ENCODE data around the gene CFAP90.

CFAP90 gene

GRCh38 chr5:7815892-7816534, 34.9 kb downstream of the CFAP90 start:
- peak; percentile 71 for DNase-seq

DNA sequence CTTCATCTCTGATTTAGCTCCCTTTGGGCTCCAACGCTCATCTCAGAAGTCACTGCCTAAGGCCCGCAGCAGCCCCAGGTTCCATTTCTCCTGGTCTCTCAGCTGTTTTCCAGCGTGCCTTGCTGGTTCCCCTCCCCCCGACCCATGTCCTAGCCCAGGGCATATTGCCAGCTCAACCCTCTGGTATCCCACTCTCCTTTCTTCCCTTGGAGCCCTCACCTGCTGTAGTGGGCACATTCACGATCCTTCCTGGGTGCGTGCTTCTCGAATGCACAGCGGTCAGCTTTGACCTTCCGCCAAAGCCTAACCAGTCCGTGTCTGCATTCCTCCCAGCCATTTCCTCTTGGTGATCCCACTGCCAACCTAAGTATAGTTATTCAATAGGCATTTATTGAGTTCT, 36.1 kb downstream of the CFAP90 start:
- DNase-seq, result no peak

- no peak for DNase-seq
These were observed 37.4 kb downstream of the CFAP90 start for GRCh38 chr5:7813576-7813975.

GRCh38 chr5:7813007-7813406, 37.9 kb downstream of the CFAP90 start:
- DNase-seq, result no peak

- DNase-seq, result no peak
These were observed 39.2 kb downstream of the CFAP90 start for GRCh38 chr5:7811715-7812114.

DNA sequence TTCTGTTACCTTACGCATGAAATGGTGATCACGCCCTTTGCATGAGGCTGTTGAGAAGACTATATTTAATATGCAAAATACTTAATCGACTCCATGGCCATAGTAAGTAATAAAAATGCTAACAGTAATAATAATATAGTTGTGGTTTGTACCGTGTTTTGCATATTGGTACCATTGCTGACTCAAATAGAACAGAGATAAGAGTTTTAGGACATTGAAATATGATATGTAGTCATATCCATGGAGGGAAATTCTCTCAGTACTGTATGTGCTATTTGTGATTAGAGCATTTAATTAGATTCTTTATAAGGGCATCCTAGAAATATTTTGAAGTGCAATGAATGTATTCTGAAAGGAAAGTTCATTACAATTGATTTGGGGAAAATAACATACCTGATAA, 41.9 kb downstream of the CFAP90 start:
- no peak for DNase-seq

GRCh38 chr5:7805379-7805778, 45.6 kb downstream of the CFAP90 start:
- peak; percentile 3 for DNase-seq

- DNase-seq, result no peak
These were observed 47.0 kb downstream of the CFAP90 start for GRCh38 chr5:7803937-7804336.

- peak; percentile 22 for DNase-seq
These were observed 48.1 kb downstream of the CFAP90 start for GRCh38 chr5:7802855-7803254.

DNA sequence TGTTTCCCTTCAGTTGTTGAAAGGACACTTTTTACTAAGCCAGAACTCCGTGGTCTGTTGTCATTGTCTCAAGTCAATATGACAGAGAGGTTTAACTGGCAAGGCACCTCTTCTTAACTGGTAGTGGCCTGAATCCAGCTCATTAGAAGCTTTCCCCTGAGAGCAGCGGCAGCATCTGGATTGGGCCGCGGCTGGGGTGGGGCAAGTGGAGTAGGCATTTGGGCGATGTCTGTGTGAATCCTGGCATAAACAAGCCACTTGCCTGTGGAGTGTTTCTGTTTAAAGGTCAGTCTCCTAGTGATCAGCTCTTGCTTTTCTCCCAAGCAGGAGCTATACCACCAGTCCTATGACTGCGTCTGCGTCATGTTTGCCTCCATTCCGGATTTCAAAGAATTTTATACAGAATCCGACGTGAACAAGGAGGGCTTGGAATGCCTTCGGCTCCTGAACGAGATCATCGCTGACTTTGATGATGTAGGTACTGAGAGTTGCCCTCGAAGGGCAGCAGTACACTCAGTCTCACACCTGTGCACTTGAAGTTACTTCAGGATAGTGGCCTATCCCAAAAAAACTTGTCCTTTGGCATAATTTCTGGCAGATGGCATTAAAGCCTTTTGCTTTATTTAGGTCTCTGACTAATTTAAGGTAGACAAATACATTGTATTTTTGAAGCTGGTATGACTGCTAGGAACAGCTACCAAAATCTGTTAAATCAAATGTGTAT, 48.9 kb downstream of the CFAP90 start:
- no peak for DNase-seq

DNA sequence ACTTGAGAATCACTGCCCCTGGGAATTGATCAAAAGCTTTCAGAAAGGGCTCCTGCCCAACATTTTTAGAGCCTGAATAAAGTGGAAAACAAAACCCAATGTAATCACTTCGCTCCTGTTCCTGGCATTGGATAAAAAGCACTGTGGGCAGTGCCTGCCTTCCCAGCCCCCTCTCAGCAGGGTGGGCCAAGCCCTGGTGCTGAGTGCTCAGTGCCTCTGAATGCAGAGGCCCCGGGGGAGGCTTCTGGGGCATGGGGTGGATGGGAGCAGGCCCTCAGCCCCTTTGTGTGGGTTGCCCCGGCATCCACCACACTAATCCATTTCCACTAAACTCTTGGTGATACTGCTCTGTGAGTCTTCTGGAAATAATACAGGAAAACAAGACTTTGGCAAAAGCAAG, 55.6 kb downstream of the CFAP90 start:
- DNase-seq, result no peak

GRCh38 chr5:7794823-7795222, 56.1 kb downstream of the CFAP90 start:
- no peak for DNase-seq

GRCh38 chr5:7794311-7794710, 56.6 kb downstream of the CFAP90 start:
- no peak for DNase-seq

DNA sequence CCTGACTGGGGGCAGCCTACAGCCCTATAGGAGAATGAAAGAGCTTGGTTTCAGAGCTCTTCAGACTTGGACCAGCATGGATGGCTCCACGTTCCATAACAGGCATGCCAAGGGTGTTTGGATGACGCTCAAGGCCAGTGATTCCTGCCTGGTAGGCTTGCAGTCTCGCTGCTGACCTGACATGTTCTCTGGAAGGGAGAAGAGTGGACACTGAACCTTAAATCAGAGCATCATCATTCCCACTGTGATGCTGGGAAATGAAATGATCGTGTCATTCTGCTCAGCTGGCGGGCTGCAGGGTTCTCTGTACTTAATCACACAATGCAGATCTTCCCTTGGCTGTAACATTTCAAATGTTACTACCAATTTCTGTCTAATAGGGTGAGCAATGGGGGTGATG, 57.0 kb downstream of the CFAP90 start:
- DNase-seq, result no peak

DNA sequence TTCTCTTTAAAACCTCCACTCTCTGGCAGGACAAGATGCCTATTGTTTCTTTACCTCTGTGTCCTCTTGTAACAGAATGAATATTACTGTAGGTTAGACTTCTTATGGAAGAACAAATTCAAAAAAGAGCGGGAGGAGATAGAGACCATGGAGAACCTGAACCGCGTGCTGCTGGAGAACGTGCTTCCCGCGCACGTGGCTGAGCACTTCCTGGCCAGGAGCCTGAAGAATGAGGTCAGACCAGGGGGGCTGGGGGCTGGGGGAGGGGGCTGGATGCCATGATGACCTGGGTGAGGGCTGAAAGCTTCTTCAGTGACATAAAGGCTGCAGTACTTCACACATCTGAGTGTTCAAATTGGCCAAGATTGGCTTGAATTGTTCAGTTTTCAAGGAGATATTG, 61.4 kb downstream of the CFAP90 start:
- no peak for DNase-seq

DNA sequence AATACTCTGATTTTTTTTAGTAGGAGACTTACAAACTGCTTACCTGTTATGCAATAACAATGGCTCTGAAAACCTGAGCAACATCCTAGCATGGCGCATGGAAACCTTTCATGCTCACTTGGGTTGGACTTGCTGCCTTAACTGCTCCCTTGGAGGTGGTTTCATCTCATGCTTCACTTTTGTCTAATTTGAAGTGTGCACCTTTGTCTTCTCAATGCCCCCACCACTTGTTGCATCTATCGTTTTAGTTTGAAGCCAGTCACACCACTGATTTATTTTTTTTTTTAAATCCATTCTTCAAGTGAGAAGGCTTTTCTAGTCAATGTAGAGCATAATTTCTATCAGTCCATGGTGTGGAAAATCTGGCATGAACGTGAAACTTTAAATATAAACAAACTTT, 63.2 kb downstream of the CFAP90 start:
- DNase-seq, result no peak

DNA sequence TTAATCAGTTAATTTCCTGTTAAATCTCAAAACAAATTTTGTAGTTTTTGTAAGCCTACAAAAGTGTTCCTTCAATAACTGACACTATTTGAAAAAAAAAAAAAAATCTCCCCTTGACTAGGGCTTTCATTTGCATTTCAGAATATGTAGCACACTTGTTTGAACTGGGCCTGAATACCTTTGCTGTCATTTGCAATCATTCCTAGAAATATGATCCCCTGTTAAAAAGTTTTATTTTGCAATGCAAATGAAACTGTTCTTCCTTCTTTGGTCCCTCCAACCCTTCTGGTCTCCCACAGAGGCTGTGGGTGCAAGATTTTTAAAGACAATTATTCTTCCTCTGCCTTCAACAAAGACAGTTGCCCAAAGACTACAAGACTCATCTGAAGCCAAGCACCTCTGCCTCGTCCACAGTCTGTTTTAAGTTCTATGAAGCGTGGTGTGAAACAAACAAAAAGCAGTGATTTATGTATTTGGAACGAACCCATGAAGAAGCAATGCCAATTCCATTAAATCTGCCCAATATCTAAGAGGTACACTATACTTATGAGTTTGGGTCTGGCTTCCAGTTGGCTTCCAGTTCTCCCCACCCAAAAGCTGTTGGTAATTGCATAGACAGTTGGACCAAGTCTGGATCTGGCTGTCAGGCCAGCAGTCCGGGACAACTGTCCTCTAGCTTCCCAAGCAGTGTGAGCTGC, 66.1 kb downstream of the CFAP90 start:
- no peak for DNase-seq

GRCh38 chr5:7781899-7782298, 69.0 kb downstream of the CFAP90 start:
- no peak for DNase-seq

Measured in hematopoietic multipotent progenitor cell treated with erythropoietin and hydrocortisone succinate and interleukin-3 and kit ligand, for 8 days (in vitro differentiated cells).